ENCODE data around the gene MYO5B. TPM values are rescaled to one million over a fixed set of nuclear protein-coding genes. Genes with fewer than 3 reads are reported as not detected.

MYO5B gene
- total RNA-seq, 1 donor from 2014 or later: 39.1 TPM

DNA sequence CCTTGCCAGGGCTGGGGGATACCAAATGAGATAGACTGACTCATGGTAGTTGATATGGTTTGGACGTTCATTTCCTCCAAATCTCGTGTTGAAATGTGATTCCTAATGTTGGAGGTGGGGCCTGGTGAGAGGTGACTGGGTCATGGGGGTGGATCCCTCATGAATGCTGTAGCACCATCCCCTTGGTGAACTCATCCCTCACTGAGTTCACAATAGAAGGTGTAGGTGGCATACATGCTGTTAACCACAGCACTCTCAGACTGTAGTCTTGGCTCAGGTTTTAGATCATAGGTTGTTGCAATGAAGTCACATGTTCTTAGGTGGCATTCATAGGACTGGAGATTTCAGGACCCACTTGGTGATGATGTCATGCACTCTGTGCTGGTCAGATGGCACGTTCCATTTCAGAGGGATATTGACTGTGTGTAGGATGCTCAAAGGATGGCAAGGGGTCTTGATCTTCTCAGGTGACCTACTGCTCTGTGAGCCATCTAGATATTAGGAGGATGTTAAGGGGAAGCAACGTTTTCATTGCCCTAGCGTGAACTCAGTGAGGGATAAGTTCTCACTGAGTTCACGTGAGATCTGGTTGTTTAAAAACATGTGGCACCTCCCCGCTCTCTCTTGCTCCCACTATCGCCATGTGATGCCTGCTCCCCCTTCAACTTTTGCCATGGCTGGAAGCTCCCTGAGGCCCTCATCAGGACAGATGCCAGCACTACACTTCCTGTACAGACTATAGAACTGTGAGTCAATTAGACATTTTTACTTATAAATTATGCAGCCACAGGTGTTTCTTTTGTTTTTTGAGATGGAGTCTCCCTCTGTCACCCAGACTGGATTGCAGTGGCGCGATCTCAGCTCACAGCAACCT lies 307.8 kb downstream of the MYO5B start:
- H3K27me3 Mint-ChIP-seq: no peaks in the 10 kb centered on the region
- no peak for DNase-seq (ENCODE audit: low spot score, unreplicated experiment)
- H3K9me3 Mint-ChIP-seq (ENCODE audit: low read depth): no peaks in the 10 kb centered on the region

DNA sequence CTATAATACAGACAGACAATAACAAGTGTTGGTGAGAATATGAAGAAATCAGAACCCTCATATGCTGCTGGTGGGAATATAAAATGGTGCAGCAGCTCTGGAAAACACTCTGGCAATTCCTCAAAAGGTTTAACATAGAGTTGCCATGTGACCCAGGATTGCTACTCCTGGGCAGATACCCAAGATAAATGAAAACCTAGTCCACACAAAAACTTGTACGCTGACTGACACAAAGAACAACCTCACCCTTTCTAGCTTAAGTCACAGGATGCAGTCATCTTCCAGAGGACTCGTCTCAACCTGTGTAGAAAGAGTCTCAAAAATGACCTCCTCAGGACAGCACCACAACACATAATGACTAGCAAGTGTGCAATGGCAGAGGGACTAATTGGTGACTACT lies 310.0 kb downstream of the MYO5B start:
- Mint-ChIP-seq H3K4me1 (ENCODE audit: low read depth) (no peaks in the 10 kb centered on the region), H3K9me3 (ENCODE audit: low read depth) (no peaks in the 10 kb centered on the region), H3K36me3 (ENCODE audit: insufficient read depth) (peaks cover 7% of the 10 kb centered on the region), H3K27ac (no peak overlapping the region), H3K27me3 (no peaks in the 10 kb centered on the region), H3K4me3 (ENCODE audit: low read depth) (no peak overlapping the region)
- TF ChIP-seq CTCF (IDR thresholded peaks at IDR 0.05; ENCODE audit: unreplicated experiment): no peak
- DNase-seq (ENCODE audit: low spot score, unreplicated experiment): no peak

More for the DNA sequence above, 307.8 kb downstream of the MYO5B start:
- Mint-ChIP-seq H3K4me1 (ENCODE audit: low read depth) (peaks cover under 1% of the 10 kb centered on the region), H3K36me3 (ENCODE audit: insufficient read depth) (peaks cover 4% of the 10 kb centered on the region), H3K27ac (no peak overlapping the region), H3K4me3 (ENCODE audit: low read depth) (no peak overlapping the region)
- peak; percentile 12 for TF ChIP-seq CTCF (IDR thresholded peaks at IDR 0.05; ENCODE audit: unreplicated experiment)

GRCh38 chr18:49884465-49884864 lies 310.5 kb downstream of the MYO5B start:
- Mint-ChIP-seq H3K9me3 (ENCODE audit: low read depth) (no peaks in the 10 kb centered on the region), H3K27ac (no peak overlapping the region), H3K27me3 (no peaks in the 10 kb centered on the region), H3K4me1 (ENCODE audit: low read depth) (no peaks in the 10 kb centered on the region), H3K4me3 (ENCODE audit: low read depth) (no peak overlapping the region), H3K36me3 (ENCODE audit: insufficient read depth) (peaks cover 9% of the 10 kb centered on the region)
- TF ChIP-seq CTCF (IDR thresholded peaks at IDR 0.05; ENCODE audit: unreplicated experiment): no peak
- DNase-seq (ENCODE audit: low spot score, unreplicated experiment): no peak

- Mint-ChIP-seq H3K4me1 (ENCODE audit: low read depth) (no peaks in the 10 kb centered on the region), H3K36me3 (ENCODE audit: insufficient read depth) (peaks cover 8% of the 10 kb centered on the region), H3K4me3 (ENCODE audit: low read depth) (no peak overlapping the region), H3K27ac (no peak overlapping the region), H3K9me3 (ENCODE audit: low read depth) (no peaks in the 10 kb centered on the region), H3K27me3 (no peaks in the 10 kb centered on the region)
- DNase-seq (ENCODE audit: low spot score, unreplicated experiment): no peak
- no peak for TF ChIP-seq CTCF (IDR thresholded peaks at IDR 0.05; ENCODE audit: unreplicated experiment)
Observed at GRCh38 chr18:49880661-49881060, 314.3 kb downstream of the MYO5B start.

DNA sequence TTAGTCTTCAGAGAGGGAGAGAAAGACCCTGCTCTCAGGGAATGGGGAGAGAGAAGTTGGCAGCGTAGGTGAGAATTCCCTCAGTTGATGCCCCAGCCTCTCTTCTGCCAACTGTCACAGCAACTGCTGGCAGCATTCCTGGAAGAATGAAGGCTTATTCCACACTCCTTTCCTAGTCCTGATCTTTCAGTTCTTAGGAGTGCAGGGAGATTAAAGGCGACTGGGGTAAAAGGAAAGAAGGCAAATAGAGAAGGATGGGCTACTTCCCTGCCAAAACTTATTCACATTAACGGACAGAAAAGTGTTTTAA lies 315.7 kb downstream of the MYO5B start:
- H3K36me3 Mint-ChIP-seq (ENCODE audit: insufficient read depth): peaks cover 8% of the 10 kb centered on the region
- no peak for DNase-seq (ENCODE audit: low spot score, unreplicated experiment)
- H3K27me3 Mint-ChIP-seq: no peaks in the 10 kb centered on the region
- no peaks in the 10 kb centered on the region for H3K9me3 Mint-ChIP-seq (ENCODE audit: low read depth)
- H3K4me1 Mint-ChIP-seq (ENCODE audit: low read depth): no peaks in the 10 kb centered on the region
- H3K4me3 Mint-ChIP-seq (ENCODE audit: low read depth): no peak overlapping the region
- no peak for TF ChIP-seq CTCF (IDR thresholded peaks at IDR 0.05; ENCODE audit: unreplicated experiment)
- no peak overlapping the region for H3K27ac Mint-ChIP-seq

All from progenitor cell of endocrine pancreas (in vitro differentiated cells).